GM21717 (cell line): Measurements from ENCODE around the gene CASZ1.

Source experiments
- ATAC-seq: cut with Tn5 transposase; IDR thresholded peaks from one replicate; pipeline ENCODE4 v1.9.1; 2021; ENCODE audit warnings: mild to moderate bottlenecking, moderate library complexity; ENCODE audit not compliant: unreplicated experiment

Gene CASZ1

GRCh38 chr1:10756842-10757241, 39.6 kb downstream of the CASZ1 start:
- no peak for ATAC-seq

GRCh38 chr1:10755970-10756521, 40.4 kb downstream of the CASZ1 start:
- no peak for ATAC-seq

DNA sequence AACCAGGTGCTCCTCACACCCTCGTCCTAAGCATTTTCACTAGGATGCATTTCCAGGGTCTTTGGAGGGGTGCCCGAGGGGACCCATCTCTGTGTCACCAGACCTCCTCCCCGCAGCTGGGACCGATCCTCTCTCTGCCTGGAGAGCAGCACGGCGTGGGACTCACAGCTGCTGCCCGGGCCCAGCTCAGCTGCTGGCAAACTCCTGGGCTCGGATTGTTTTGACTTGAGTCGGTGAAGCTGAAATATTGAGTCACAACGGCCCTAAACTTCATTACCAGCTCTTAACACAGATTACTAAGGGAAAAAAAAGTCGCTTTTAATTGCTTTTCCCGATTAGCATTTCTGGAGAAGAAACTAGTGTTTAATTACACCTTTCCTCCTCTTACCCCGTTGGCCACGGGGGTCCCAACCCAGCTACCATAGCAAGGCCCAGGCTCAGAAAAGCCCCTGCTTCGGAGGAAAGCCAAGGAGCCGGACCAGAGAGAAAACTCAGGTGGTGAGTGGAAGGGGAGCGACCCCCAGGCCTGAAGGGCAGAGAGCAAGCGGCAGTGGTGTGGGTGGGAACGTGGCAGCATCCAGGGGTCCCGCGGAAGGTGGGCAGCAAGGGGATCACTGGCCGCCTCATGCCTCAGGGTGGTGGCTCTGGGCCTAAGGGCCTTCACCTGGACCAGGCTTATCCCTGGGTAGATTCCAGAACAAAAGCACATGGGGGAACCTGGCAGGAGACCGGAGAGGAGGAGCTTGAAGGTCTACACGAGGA, 41.7 kb downstream of the CASZ1 start:
- ATAC-seq, result no peak

- ATAC-seq, result no peak
Observed at GRCh38 chr1:10753299-10753698, 43.1 kb downstream of the CASZ1 start.

DNA sequence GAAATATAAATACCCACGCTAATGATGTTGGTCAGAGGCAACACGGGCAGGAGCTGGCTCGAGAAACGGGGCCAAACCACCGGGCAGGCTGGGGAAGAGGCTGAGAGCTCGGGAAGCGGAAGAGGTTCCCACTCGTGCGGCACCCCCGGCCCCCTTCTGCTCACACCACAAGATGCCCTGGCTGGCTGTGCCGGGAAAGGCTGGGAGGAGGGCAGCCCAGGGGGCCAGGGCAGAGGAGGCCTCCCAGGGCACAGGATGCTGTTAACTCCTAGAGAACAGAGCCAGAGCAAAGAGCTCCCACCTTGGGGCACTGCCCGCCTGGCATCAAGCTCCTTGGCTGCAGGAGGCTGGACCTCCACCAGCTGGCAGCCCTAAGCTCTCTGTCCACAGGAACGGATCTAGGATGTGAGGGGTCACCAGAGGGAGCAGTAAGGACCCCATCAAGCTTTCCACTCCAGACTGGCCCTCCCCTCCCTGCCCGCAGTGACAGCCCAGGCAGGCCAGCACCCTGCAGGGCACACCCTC, 44.8 kb downstream of the CASZ1 start:
- no peak for ATAC-seq

GRCh38 chr1:10751160-10751559, 45.3 kb downstream of the CASZ1 start:
- no peak for ATAC-seq

DNA sequence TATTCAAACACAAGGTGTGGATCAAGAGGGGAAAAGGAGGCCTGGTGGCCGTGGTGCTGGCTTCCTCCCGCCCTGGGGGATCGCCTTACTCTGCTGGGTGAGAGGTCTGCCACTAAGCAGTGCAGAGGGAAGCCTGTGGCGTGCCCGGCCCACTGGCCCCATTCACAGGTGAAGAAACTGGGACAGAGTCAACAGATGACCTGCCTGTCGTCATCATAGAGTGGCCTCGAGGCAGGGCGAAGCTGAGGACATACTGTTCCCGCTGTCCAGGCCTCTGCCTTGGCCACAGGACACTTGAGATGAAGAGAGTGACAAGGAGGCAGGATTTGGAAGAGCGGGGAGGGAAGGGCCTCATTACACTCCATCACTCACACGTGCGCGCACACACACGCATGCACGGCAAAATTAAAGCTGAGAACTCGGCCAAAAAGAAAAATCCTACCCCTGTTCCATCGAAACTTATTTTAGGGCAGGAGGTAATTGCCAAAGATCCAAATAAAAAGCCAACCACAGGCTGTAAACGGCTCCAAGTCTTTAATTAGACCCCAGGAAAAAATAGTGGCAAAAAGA, 50.5 kb downstream of the CASZ1 start:
- ATAC-seq, result no peak

DNA sequence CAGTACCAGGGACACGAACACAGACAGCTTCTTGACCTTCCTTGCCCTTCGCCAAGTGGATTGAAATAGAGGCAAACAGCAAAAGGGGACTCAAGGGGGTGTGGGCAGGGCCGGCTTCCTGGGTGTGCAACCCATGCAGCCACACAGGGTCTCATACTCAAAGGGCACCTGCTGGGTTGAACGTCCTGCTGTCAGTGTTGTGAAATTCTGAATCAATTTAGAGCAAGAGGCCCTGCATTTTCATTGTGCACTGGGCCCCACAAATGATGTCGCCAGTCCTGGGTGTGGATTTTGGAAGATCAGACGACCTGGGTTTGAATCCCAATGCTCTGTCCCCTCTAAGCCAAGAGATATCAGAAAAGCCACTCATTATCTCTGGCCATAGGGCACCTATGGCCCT, 51.1 kb downstream of the CASZ1 start:
- no peak for ATAC-seq

GRCh38 chr1:10744654-10745238, 51.7 kb downstream of the CASZ1 start:
- no peak for ATAC-seq

DNA sequence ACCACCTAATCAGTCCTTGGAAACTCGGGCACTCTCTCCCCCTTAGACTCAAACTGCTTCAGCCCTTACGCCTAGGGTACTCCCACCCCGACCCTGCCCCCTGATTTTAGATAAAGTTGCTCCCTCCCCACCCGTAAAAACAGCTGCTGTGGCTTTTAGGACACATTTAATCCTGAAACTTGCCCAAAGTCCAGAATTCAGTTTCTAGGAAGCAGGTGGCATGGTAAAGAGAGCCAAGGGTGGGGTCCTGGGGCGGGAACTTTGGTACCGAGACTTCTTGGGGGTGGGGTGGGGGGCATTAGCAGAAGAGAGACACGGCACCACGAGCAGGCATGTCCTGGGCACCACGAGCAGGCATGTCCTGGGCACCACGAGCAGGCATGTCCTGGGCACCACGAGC, 52.4 kb downstream of the CASZ1 start:
- ATAC-seq, result no peak

GRCh38 chr1:10741696-10742095, 54.8 kb downstream of the CASZ1 start:
- no peak for ATAC-seq

GRCh38 chr1:10740123-10740522, 56.3 kb downstream of the CASZ1 start:
- no peak for ATAC-seq

- no peak for ATAC-seq
Observed at GRCh38 chr1:10739589-10739988, 56.9 kb downstream of the CASZ1 start.

DNA sequence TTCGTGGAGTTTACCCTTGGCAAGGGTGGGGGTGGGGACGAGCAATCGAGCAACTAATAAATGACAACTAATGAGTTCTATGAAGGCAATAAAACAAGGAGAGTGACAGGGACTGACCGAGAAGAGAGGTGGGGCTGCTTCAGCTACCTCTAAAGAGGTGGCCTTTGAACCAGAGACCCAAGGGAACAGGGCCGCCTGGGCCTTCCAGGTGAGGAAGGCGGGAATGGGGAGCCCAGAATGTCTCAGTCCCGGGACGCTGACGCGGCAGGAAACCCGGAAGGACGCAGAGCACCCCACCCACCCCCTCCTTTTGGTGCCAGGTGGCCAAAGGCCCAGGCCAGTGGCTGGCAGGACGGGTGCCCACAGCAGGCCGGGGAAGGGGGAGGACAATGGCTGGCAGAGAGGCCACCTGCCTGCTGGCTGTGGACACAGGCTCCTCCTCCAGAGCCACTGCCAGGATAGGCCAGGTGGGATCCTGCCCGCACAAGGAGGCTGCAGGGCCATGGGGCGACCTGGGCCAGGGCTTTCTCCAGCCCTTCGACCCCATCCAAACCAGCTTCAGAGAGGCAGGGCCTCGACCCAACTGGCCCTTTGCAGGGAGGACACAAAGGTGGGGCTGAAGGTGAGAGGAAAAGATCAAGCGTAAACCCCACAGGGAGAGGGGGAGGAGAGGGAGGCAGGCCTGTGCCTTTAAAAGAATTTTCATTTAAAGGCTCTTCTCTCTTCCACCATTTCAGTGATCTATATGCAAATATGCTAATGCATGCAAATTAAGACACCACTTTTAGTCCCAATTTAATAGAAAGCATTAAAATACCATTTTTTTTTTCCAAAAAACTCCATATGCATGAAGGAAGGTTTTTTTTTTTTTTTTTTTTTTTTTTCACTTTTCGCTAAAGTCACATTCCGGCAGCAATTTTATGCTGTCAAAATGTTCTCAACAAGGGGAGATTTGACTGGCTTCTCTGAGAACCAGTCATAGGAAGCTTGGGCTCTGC, 58.1 kb downstream of the CASZ1 start:
- ATAC-seq, result no peak

DNA sequence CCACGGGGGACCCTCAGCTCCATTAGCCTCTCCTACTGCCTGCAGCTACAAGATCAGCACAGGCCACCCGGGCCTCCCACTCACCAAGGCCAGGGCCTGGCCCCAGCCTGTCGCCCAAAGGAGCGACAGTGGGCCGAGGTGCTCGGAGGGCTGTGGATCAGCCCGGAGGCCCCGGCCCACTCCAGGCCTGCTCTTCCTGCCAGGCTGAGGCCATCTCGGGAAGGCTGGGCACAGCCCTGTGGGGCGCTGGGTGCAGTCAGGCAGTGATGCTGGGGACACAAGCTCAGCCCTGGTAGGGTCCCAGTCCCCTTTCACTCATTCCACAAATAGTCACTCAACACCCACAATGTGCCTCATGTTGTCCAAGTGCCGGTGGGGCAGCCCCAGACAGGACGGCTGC, 58.8 kb downstream of the CASZ1 start:
- ATAC-seq, result no peak

DNA sequence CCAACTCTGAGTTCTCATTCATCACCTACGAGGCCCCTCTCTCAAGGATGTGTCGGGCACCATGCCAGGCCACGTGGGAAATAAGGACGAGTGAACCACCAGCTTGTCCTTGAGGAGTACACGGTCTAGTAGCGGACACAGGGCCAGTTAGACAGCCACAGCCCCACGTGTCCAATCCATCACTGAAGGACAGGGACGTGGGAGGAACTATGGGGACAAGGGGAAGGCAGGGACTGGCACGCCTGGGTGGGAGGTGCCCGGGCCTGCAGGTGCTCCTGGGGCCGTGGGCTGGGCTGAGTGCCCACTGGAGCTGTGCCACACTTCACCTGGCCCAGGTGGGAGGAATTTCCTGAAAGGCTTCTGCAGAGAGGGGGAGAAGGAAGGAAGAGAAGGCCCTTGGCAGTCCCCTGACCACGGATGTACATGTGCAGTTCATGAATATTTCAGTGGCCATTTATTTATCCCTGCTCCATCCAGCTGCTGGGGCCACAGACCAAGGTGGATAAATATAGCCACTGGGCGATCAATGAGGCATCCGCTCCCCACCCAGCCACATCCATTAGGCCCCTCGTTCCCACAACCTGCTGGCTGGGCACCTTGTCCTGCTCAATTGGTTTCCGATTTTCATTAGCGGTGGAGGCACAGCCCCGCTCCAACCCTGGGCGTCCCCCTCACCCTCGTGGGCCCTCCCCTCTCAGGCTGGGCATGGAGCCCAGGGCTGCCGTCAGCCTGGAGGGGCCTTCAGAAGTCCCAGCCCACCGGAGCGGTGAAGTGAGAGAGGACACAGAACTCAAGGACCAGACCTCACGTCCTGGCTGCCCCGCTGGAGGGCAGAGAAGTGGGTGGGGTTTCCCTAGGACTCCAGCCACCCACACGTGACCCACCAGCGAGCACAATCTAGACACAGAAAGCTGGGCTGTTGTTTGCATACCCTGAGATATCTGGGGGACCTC, 59.5 kb downstream of the CASZ1 start:
- ATAC-seq, result no peak

DNA sequence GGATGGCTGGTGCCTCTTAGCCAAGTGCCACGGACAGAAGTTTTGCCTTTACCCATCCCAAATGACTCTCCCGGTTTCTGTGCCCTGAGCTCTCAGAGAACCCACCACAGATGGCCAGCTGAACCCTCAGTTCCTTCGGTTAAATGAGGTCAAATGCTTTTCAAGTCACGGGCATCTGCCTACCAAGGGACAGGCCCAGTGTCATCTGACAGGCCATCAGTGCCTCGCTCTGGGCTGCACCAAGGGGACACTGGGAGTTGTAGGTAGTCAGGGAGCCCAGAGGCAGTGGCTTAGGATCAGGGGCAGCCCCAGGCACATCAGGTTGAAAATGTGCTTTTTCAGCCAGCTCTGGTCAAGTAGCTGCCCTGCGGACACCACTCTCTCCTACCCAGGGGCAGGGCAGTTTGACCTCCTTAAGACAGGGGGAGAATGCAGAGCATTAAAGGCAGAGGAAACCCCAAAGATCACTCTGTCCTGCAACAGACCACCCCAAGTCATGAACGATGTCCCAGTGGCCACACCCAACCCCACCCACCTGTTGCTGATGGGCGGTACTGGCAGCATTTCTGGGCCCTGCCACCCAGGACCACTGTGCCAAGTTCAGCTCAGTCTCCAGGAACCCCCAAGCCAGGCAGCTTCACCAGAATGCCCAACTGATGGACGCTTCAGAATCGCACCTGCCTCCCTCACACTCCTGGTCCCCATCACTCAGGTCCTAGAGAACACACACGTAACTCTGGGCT, 60.7 kb downstream of the CASZ1 start:
- no peak for ATAC-seq

- ATAC-seq, result no peak
Observed at GRCh38 chr1:10734962-10735544, 61.4 kb downstream of the CASZ1 start.

DNA sequence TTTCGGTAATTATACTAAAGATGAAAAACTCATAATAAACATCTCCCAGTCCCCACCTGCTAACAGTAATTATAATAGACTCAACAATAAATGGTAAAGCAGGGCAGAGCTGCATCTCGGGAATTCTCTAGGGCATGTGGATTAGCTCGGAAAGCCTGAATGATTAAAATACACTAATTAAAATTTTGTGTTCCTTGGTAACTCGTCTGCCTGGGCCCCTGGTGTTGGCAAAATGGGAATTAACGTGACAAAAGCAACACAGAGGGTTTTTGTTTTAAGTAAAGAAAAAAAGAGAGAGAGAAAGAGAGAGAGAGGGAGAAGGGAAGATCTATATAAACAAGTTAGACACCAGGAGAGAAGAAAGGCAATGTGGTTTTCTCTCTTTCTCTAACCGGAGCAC, 62.1 kb downstream of the CASZ1 start:
- ATAC-seq, result no peak
